MM.1S (cell line): ENCODE data around the gene SNX1.

Experiments used
- EZH2 ChIP-seq: fragments of 300-600 bp; sonication (generic); optimal IDR thresholded peaks from 2 replicates; pipeline ENCODE3; 2017; ENCODE audit warnings: low read depth, mild to moderate bottlenecking, antibody characterized with exemption, low read length, mixed read lengths
- TF ChIP-seq, protein P1 (sequence below): fragments of 300-600 bp; sonication (generic); IDR thresholded peaks from 2 replicates; pipeline ENCODE4 v1.5.1; 2016; ENCODE audit warnings: antibody characterized with exemption, low read length, mixed read lengths

DNA sequence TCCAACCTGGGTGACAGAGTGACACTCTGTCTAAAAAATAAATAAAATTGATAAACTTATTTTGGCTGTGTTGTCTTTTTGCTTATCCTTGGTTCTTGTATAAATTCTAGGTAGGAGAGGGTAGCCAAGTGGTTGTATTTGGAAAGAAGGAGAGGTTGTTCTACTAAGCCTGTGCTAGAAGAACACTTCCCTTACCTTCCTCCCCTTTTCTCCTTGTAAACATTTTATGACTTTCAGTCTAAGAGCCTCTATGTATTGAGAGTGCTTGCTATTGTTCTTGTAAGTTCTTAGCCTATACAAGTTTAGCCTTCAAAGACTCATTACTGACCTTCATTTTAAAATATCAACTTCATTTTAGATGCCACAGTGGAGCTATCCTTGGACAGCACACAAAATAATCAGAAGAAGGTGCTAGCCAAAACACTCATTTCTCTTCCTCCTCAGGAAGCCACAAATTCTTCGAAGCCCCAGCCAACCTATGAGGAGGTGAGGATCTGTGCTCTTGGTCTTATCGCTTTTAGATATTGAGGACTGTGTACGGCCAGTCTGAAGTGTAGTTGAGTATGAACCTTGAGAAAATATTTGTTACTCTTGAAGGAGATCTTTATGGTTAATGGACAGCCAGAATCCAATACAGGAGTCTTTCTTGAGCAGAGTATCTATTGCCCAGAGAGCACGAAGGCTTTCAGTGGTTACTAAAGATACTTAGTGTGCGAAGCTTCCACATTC, 22.1 kb downstream of the SNX1 start:
- TF ChIP-seq, protein P1, sequence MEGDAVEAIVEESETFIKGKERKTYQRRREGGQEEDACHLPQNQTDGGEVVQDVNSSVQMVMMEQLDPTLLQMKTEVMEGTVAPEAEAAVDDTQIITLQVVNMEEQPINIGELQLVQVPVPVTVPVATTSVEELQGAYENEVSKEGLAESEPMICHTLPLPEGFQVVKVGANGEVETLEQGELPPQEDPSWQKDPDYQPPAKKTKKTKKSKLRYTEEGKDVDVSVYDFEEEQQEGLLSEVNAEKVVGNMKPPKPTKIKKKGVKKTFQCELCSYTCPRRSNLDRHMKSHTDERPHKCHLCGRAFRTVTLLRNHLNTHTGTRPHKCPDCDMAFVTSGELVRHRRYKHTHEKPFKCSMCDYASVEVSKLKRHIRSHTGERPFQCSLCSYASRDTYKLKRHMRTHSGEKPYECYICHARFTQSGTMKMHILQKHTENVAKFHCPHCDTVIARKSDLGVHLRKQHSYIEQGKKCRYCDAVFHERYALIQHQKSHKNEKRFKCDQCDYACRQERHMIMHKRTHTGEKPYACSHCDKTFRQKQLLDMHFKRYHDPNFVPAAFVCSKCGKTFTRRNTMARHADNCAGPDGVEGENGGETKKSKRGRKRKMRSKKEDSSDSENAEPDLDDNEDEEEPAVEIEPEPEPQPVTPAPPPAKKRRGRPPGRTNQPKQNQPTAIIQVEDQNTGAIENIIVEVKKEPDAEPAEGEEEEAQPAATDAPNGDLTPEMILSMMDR, result no peak
- no peak for TF ChIP-seq EZH2
